ENCODE data around the gene VWA1.
"Not testable (repeated sequence)": the region's sequence is repeated elsewhere in the genome, so short reads cannot be mapped to it uniquely, and the experiment has no call there.

The VWA1 gene

GRCh38 chr1:1456683-1457255 lies 21.3 kb downstream of the VWA1 start:
- DNase-seq (ENCODE audit: low read depth in 2 of 2), result not testable (repeated sequence)

GRCh38 chr1:1459156-1459555 lies 23.7 kb downstream of the VWA1 start:
- DNase-seq (ENCODE audit: low read depth in 2 of 2), result not testable (repeated sequence)

DNA sequence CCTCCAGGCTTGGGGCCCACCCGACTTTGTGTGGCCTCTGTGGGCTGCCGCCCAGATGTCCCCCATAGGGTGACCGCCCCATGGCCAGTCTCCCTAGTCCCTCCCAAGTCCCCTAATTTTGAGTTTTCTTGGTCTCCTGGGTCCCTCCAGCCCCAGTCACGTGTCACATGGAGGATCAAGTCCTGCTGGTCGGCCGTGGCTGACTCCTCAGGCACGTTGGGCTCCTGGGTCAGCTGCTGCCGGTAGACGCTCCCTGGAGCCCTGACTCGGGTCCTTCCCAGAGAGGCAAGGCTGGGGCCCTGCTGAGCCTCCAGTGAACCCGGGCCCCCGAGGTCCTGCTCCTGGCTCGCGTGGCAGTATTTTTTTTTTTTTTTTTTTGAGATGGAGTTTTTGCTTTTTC lies 24.2 kb downstream of the VWA1 start:
- DNase-seq (ENCODE audit: low read depth in 2 of 2), result not testable (repeated sequence)

DNA sequence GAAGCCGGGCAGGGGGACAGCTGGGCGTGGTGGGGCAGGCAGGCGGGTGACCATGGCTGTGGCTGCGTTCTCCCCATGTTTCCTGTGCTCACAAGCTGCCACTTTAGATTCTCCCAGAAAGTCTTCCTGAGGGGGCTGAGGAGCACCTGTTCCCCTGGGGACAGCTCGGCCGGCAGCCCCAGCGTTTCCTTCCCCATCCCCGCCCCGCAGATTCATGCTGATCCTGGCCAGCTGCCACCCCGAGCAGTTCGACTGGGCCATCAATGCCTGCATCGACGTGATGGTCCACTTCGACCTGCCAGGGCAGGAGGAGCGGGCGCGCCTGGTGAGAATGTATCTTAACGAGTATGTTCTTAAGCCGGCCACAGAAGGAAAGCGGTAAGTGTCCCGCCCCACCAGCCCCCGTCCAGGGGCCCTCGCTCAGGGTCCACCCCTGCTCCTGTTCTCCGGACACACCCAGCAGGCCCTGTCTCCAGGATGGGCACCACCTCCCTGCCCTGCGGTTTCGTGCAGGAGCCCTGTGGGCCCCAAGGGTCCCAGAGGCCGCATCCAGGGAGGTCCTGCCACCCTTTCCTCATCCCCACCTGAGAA lies 25.1 kb downstream of the VWA1 start:
- no peak for DNase-seq (ENCODE audit: low read depth in 2 of 2)

DNA sequence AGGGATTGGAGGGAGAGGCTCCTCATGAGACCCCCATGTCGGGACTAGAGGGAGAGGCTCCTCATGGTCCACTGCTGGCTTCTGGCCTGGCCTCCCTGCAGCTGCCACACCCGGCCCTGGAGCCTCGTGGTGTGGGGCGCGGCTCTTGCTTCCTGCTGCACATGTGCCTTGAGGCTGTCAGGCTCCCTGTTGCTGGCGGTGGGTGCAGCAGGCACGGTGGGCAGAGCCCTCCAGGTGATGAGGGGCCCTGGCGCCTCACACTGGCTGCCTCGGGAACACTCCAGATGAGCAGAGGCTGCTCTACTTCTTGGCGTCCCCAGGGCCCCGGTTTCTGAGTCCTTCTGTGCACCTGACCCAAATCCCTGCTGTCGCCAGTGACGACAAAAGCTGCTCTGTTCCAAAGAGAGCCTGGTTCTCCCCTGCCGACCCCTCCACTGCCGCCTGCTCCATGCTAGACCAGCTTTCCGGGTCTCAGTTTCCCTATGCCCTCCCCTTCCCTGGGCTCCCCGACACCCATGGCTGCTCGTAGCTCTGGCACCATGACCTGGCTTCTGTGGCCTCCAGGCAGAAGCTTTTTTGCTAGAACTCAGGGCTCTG lies 26.3 kb downstream of the VWA1 start:
- DNase-seq (ENCODE audit: low read depth in 2 of 2), result no peak

DNA sequence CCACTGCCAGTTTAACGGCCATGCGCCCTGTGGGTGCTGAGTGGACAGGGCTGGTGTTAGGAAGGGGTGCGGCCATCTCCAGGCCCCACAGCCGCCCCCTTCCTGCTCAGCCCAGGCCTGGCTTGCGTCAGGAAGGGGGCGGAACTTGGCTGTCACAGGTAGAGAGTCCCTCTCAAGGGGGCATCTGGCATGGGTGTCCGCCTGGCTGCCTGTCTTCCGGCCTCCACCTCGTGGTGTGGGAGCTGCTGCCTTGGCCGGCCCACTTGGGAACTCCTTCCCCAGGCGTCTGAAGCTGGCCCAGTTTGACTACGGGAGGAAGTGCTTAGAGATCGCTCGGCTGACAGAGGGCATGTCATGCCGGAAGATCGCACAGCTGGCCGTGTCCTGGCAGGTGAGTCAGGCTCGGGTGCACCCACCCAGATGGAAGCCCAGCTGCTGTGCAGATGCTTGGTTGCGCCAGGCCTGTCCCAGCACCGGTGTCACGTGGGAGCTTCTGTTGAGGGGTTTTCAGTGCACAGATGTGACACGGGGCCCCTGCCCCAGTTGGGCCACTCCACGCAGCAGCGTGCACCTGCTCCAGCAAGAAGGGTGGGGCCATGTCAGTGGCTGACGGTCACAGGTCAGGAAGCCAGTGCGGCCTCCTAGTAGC lies 27.0 kb downstream of the VWA1 start:
- DNase-seq (ENCODE audit: low read depth in 2 of 2), result no peak

DNA sequence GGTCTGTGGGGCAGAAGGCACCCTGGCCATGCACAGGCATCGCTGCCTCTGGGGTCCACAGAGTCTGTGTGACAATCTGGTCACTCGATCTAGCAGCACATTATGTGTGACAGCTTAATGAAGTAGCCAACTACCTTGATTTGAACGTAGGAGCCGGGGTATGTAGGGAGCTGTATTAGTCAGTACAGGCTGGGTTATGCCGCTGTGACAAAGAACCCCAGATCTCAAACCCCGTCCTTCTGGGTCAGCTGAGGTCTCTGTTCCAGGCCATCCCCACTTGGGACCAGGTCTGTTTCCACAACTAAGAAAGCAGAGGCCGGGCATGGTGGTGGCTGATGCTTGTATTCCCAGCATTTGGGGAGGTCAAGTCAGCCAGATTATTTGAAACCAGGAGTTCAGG lies 27.8 kb downstream of the VWA1 start:
- no peak for DNase-seq (ENCODE audit: low read depth in 2 of 2)

DNA sequence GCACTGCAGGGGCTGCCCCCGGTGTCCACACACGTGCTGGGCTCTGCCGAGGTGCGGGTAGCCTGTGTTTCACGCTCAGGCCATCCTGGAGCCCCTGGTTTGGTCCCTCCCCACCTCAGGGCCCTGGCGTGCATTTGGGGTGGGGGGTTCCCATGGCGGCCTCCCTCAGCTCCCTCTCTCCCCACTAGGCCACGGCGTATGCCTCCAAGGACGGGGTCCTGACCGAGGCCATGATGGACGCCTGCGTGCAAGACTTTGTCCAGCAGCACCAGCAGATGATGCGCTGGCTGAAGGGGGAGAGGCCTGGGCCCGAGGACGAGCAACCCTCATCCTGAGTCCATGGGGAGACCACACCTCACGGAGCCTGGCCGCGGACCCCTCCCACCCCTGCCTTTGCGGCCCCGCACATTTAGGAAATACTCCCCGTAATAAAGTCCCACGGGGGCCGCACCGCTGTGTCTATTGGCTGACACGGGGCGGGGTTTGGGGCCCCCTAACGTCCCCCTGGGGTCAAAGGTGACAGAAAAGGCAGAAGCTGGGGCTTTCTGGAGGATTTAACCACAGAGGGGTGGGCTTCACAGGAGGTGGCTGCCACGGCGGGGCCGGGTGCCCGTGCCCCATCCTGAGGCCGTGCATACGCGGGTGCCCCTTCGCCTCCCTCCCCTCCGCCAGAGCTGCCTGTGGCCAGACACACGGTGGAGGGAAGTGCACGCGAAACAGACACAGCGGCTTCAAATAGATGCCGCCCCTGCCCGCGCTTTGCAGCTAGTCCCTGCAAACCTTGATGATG lies 32.9 kb downstream of the VWA1 start:
- not testable (repeated sequence) for DNase-seq (ENCODE audit: low read depth in 2 of 2)

DNA sequence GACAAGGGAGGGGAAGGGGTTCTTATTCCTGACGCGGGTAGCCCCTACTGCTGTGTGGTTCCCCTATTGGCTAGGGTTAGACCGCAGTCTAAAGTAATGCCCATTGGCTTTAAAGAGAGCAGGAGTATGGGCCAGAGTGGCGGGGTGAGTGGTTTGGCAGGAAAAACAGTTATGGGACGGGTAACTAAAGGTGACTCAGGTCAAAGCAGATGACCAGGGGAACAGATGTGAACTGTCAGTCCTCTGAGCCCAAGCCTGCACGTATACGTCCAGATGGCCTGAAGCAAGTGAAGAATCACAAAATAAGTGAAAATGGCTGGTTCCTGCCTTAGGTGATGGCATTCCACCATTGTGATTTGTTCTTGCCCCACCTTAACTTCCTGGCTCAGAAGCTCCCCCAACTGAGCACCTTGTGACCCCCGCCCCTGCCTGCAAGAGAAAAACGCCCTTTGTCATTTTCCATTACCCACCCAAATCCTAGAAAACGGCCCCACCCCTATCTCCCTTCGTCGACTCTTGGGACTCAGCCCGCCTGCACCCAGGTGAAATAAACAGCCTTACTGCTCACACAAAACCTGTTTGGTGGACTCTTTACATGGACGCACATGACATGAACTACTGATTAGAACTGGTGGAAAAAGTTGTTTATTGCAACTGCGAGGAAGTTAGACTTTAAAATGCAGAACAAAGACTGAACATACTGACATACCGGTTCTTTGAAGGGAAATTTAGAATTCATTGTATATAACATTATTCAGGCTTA lies 35.3 kb downstream of the VWA1 start:
- DNase-seq (ENCODE audit: low read depth in 2 of 2), result no peak

- DNase-seq (ENCODE audit: low read depth in 2 of 2), result peak; percentile 73 to 75
Observed at GRCh38 chr1:1471389-1472052, 36.0 kb downstream of the VWA1 start, which contains the start of gene ATAD3B. TSS of gene ATAD3B (plus strand) at chr1:1471765. CDS start at chr1:1471885, 120 bp downstream.

- not testable (repeated sequence) for DNase-seq (ENCODE audit: low read depth in 2 of 2)
Observed at GRCh38 chr1:1472053-1472876, 36.8 kb downstream of the VWA1 start.

GRCh38 chr1:1476011-1476410 lies 40.5 kb downstream of the VWA1 start:
- DNase-seq (ENCODE audit: low read depth in 2 of 2), result not testable (repeated sequence)

GRCh38 chr1:1477206-1477605 lies 41.7 kb downstream of the VWA1 start:
- no peak for DNase-seq (ENCODE audit: low read depth in 2 of 2)

GRCh38 chr1:1479547-1480487 lies 44.3 kb downstream of the VWA1 start:
- no peak for DNase-seq (ENCODE audit: low read depth in 2 of 2)

GRCh38 chr1:1480488-1480867 lies 45.0 kb downstream of the VWA1 start:
- not testable (repeated sequence) for DNase-seq (ENCODE audit: low read depth in 2 of 2)

DNA sequence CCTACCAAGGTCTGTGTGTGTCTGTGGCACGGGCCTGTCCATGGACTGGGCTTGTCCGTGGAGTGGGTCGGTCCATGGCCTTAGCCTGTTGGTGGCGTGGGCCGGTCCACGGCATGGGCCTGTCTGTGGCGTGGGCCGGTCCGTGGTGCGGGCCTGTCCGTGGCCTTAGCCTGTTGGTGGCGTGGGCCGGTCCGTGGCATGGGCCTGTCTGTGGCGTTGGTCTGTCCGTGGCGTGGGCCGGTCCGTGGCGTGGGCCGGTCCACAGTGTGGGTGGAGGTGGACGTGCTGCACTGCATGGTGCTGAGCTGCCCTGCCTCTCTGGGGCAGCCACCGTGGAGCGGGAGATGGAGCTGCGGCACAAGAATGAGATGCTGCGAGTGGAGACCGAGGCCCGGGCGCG lies 46.3 kb downstream of the VWA1 start:
- DNase-seq (ENCODE audit: low read depth in 2 of 2), result not testable (repeated sequence)

DNA sequence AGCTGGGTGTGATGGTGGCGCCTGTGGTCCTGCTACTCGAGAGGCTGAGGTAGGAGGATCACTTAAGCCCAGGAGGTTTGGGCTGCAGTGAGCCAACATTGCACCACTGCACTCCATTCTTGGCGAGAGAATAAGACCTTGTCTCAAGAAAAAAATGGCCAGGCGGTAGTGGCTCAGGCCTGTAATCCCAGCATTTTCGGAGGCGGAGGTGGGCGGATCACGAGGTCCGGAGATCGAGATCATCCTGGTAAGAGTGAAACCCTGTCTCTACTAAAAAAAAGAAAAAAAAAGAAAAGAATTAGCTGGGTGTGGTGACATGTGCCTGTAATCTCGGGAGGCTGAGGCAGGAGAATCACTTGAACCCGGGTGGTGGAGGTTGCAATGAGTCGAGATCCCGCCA lies 47.4 kb downstream of the VWA1 start:
- no peak for DNase-seq (ENCODE audit: low read depth in 2 of 2)

DNA sequence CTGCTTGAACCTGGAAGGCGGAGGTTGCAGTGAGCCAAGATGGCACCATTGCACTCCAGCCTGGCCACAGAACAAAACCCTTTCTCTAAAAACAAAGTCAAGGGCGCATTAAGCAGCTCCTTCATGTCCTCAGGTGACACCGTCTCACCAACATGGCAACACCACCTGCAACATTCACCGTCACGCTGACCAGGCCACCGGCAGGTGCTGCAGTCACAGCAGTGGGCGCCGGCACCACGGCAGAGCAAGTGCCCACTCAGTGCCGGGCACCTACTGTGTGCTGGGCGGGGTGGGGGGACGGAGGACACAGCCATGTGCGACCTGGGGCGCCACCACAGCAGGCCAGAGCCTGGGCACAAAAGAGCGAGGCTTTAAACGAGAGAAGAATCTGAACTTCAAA lies 48.2 kb downstream of the VWA1 start:
- no peak for DNase-seq (ENCODE audit: low read depth in 2 of 2)
